Right forelimb (tissue), 1 donor: ENCODE results near the gene MAPK4.

Experiments used
- DNase-seq: peaks from one replicate; pipeline ENCODE4 v3.0.0-alpha.2; 2018

The MAPK4 gene

DNA sequence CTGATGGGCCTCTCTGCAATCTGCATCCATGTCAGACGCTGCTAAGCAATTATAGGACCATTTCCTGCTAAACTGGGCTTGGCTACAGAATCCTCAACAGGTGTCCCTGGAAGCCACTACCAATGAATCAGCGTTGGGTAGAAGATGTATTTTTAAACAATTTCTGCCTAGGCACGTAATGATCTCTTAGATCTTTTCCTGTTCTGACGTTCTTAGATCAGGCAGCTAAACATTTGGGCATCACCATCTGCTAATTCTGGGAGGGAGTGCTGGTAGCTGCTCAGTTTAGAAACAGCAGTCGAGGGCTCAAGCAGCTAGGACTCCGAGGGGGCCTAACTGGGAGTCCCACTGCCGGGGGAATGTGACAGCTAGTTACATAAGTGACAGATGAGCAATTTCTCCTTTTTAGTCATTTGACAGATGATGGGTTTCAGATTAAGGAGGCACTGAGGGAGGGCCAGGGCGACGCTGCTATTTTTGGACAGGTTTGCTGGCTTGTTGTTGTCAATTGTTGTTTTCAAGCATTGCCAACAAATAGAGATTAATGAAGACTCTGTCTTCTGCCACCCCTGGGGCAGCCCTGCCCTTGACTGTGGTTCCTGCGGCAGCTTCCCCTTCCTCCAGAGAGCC is 167.2 kb downstream of the MAPK4 start:
- DNase-seq = no peak

DNA sequence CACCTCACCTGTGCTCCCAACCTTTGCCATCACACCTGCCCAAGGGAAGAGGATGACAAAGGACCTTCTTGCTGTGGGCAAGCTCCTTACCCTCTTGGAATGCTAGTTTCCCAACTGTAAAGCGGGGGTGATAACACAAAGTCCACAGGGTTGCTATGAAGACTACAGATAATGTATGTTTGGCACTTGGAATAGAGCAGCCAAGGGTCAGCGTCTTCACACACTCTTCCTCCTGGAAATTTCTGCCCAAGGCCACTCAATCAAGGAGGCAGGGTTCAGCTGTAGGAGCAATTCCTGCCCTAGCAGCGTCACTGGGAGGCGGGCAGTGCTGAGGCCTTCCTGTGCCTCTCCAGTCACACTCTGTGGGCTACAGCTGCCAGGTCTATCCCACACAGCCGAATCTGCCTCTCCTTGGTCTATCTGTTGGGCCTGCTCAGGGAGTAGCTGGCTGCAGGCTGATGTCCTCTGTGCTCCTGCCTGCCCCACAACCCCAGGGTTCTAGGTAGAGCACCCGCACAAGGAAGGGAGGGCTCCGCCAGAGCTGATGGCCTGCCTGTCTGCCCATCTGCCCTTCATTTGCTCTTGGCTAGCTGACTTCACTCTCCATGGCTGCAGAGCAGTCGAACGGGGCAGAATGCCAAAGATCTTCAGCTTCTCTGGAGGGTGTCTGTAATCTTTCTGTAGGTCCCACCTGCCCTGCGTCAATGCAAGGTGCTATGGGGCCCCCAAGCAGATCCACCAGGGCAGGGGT is 168.0 kb downstream of the MAPK4 start:
- DNase-seq = no peak

DNA sequence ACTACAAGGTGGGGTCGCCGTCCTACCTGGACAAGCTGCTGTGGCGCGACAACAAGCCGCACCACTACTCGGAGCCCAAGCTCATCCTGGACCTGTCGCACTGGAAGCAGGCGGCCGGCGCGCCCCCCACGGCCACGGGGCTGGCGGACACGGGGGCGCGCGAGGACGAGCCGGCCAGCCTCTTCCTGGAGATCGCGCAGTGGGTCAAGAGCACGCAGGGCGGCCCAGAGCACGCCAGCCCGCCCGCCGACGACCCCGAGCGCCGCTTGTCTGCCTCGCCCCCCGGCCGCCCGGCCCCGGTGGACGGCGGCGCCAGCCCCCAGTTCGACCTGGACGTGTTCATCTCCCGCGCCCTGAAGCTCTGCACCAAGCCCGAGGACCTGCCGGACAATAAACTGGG is 169.5 kb downstream of the MAPK4 start:
- DNase-seq = no peak

DNA sequence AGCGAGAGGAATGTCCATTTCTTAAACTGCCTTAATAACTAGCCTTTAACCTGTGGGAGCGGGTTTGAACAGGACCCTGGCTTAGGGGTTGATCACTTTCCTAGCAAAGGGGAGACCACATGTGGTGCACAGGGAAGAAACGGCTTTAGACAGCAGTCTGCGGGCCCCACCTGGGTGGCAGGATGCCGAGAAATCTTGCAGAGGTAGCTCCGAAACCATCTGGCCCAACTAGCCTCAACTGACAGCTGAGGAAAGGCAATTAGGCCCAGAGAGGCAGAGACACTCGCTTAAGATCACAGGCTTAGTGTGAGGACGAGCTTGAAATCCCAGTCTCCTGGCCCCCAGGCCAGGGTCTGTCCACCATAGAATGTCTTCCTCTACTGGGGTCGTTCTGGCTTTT is 170.1 kb downstream of the MAPK4 start:
- no peak for DNase-seq

DNA sequence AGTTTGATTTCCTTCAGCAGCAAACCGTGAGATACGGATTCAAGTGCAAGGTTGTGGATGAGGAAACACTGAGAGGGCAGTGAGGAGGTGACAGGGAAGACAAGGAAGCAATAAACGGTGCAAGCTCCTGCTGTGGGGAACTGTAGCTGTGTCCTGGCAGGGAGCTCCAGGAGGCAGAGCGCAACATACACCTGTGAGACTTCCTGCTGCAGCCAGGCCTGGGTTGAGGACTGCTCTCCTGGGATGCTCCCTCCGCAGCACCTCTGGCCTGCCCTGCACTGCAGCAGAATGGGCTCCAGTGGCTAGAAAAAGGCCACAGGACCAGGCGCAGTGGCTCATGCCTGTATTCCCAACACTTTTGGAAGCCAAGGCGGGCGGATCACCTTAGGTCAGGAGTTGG is 174.5 kb downstream of the MAPK4 start:
- no peak for DNase-seq

DNA sequence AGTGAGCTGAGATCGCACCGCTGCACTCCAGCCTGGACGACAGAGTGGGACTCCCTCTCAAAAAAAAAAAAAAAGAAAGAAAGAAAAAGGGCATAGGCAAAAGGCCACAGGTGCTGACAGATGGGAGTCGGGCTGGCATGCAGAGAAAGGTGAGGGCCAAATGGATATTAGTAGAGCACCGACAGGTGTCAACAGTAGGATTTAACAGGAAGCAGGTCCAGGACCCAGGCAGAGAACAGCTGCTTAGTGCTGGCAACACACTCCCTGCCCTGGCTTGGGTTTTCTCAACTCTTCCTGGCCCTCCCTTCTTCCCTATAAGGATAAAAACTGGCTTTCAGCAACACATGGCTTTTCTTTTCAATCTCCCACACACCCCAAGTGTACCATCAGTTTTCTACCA is 175.0 kb downstream of the MAPK4 start:
- DNase-seq = no peak

DNA sequence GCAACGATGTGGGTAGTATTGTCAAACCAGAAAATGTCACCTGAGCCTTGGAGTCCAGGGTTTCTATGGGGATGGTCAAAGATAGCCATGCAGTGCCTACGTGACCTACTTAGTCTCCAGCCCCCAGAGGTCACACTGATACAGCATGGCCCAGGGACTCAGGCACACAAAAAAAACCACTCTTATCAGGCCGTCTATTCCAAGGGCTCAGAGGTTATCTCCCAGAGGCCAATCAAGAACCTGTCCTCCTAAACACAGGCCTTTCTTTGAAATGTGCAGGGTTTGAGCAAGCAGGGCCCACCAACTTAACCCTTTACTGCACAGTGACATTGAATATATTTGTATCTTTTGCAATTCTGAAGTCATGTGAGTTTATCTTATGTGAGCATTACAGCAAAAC is 177.2 kb downstream of the MAPK4 start:
- no peak for DNase-seq

DNA sequence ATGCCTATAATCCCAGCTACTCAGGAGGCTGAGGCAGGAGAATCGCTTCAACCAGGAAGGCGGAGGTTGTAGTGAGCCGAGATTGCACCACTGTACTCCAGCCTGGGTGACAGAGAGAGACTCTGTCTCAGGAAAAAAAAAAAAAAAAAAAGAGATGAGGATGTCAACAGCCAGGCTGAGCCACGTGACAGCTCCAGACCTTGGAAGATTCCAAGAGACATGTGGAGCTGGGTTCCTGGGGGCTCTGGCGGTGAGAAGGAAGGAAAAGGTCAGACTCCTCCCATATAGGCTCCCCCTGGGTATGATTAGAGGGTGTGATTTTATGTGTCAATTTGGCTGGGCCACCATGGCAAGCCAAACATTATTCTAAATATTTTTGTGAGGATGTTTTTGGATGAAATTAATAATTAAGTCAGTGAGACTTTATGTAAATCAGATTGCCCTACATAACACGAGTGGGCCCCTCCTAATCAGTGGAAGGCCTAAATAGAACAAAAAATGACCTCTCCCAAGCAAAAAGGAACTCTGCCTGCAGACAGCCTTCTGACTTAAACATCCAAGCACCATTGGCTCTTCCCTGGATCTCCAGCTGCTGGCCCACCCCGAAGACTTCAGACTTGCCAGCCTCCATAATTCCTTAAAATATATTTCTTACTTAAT is 178.3 kb downstream of the MAPK4 start:
- DNase-seq = no peak

DNA sequence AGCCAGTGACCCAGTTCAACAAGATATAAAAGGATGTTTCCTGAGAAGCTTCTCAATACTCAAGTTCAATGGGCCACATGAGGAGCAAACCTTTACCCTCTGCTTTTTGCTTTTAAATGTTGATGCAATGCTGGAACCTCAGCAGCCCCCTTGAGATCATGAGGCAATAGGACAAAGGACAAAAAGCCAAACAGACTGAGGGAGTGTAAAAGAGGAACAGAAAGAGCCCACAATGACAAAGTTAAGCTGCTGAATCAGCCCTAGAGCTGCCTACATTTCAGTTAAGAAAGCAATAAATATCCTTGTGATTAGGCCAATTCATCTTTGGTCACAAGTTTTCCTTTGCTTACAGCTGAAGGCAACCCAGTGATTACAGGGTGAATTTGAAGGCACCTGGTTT is 183.1 kb downstream of the MAPK4 start:
- DNase-seq = no peak

DNA sequence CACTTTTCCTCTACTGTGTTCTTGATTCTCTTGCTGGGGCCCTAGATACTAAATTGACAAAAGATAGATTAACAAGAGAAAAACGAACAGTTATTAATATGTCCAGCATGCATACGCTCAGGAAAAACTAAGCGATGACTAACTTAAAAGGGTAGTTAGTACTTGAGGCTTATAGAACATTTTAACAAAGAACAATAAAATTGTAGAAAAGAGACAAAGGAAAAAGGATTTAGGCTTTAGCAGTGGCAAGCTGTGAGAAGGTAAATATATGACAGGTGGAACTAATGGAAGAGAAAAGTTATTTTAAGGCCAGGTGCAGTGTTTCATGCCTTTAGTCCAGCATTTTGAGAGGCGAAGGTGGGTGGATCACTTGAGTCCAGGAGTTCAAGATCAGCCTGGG is 184.4 kb downstream of the MAPK4 start:
- DNase-seq = no peak

DNA sequence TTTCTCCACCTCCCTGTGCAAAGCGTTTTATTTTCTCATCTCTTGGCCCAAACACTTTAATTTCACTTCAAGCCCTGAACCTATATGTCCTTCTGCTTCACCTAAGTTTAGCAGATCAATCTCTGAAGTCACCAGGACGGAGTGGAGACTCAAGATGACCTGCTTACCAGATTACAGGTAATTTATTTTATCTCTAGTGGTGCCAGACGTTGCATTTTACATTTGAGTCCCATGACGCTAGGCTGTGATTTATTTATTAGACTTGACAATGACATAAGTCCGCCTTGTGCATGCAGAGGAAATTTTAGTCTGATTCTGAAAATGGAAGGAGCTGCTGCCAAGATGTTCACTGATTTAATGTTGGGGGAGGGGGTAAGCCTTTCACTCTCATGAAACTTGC is 186.1 kb downstream of the MAPK4 start:
- no peak for DNase-seq

DNA sequence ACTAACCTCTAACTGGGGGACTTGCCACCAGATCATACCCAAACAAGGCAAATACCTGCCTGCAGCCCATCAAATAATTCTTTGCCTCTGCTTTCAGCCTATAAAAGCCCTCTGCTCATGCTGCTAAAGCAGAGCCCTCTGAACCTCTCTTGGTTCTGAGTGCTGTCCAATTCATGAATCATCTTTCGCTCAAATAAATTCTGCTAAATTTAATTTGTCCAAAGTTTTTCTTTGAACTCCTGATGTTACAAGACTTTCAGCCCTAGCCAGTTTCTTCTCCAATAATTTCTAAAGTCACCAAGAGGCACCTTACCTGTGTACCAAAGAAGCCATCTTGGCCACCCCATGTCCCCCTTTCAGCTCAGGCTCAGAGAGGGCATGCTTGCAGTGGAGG is 188.0 kb downstream of the MAPK4 start:
- no peak for DNase-seq

DNA sequence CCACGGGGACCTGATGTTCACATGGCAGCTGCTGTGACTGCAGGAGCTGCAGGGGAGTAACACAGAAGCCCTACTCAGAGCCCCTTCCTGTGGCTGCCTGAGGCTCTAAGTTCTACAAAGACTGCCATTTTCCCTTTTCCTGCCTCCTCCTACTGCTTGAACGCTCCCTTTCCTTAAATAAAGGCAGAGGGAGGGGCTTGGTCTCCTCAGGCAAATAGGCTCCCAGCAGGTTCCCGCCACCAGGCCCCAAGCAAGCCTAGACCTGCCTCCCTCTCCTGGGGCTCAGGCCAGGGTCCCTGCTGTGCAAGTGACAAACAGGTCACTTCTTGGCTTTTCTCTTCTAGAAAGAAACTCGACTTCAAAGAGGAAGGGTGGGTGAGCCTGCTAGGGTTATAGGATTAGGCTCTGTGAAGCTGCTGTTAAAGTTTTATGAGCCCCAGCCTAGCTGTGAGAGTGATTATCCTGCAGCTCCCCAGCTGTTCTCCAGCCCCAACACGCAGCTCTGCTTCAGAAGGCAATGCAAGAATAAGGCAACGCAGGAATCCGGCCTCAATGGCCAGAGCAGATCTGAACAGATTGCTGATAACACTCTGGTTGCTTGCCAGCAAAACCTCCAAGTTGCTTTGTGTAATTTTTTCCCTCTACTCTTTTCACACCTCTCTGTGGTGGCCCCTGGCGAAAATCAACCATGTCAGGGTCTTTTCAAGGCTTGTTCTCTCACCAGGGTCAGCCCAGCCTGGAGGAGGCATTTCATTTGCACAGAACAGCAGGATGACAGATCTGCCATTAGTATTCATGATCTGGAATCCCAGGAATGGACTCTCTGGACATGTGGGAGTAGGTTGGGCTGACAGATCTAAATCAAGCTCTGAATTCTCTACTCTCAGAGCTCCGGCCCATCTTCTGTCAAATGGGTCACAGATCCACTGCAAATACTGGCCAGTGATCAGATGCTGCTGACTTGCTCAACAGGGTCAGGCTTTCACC is 188.6 kb downstream of the MAPK4 start:
- DNase-seq = no peak

DNA sequence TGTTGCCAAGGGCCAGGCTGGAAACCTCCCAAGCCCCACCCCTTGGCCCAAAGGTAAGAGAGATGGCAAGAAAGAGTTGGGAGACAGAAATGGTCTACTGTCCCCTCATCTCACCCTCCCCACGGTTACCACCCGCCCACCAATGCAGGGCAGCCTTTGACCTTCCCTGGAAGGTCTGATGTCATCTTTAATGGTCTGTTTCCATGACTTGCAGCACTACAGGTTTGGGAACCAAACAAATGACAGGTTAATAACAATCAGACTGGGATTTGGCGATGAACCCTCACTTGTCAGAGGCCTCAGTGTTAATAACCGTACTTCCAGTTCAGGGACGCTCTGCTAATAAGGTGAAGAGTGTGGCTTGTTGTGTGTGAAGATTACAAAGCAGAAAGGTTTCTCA is 189.5 kb downstream of the MAPK4 start:
- DNase-seq = no peak

DNA sequence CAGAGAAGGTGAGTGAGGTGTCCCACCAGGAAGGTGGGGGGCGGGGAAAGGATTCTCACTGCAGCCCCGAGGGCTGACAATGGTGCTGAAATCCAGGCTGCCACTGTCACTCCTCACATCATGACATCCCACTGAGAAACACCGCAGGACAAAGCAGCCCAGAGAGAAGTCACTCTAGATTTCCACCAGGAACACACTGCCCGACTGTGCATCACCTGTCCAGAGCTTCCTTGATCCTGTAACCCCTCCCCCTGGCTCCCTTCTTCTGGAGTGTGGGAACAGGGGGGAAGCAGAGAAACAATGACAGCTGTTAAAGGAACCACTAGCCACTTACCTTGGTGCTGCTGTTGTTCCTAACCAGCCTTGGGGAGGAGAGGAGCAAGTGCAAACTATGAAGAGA is 190.1 kb downstream of the MAPK4 start:
- DNase-seq = no peak

DNA sequence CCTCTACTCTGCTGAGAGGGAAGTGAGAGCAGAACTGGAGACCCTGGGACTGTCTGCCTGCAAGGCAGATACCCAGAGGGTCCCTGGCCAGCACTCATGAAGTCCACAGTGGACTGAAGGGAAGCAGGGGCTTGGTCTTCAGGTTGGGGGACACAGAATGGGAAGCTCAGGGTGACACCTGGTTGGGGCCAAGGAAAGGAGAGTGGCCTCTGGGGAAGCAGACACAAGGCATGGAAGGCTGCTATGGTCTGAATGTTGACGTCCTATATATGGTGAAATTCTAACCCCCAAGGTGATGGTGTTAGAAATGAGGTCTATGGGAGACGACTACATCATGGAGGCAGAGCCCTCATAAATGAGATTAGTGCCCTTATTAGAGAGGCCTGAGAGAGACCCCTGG is 190.7 kb downstream of the MAPK4 start:
- DNase-seq = no peak

DNA sequence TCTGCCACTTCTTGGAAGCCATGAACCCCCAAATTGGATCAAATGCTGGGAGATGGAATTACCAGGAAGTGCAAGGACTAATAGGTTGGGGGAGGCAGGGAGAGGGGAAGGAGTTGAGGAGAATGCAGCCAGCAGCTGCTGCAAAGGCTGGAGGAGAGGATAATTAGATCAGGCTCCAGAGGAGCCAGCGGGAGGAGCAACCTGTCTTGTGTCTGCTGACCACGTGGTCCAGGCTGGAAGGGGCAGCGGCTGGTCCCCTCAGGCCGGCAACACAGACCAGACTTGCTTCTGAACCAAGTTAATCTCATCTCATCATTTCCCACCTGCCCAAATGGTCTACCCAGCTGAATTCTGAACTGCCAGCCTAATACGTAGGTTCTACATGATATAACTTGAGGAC is 191.6 kb downstream of the MAPK4 start:
- no peak for DNase-seq

DNA sequence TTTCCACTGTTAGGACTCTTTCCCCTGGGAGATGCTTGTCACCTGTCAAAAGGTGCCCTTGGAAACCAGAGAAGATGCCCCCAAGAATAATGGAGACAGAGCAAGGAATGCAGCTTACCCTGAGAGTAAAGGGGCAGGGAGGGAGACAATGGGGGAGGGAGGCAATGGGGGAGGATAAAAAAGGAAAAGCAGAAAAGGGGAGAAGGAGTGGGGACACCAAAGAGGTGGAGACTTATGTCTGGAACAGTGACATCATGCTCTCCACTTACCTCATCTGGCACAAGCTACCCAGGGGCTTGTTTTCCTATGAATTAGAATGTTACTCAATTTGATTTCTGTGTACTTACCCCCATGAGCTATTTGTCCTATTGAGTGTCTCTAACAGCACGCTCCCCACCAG is 192.1 kb downstream of the MAPK4 start:
- DNase-seq = no peak

DNA sequence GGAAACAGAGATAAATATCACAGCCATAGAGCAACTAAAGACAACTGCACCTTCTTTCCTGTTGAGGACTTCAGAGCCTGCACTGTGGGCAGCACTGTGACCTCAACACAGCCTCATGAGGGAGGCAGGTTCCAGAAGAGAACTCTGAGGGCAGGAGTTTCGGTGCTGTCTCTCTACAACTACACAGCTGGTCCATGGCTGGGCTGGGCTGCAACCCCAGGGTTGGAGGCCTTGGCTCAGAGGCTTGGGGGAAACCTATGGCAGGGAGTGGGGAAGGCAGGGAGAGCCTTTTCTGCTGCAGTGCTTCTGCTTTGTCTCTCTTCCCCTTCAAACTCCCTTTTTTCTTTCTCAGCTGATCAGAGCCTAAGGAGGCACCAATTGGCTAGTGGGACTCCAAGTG is 193.4 kb downstream of the MAPK4 start:
- no peak for DNase-seq

DNA sequence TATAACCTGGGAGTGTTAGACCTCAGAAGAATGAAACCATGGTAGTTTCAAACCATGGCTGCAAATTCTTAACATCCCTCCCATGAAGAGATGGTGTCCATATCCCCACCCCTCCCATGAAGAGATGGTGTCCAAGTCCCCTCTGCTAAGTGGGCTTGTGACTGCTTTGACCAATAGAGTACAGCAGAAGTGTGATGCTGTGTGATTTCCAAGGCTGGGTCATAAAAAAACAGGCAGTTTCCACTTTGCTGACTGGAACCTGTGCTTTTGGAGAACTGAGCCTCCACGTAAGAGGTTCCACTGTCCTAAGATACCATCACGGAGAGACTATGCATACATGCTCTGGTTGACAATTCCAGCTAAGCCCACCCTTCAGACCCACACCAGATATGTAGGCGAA is 194.4 kb downstream of the MAPK4 start:
- no peak for DNase-seq

DNA sequence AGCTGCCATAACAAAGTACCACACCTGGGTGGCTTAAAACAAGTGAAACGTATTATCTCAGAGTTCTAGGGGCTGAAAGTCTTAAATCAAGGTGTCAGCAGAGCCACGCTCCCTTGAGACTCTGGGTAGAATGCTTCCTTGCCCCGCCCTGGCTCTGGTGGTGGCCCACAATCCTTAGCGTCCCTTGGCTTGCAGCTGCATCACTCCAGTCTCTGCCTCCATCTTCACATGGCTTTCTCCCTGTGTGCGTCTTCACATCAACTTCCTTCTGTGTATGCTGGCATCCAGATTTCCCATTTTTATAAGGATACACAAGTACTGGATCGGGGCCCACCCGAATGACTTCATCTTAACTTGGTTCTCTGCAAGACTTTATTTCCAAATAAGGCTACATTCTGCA is 197.5 kb downstream of the MAPK4 start:
- DNase-seq = no peak

DNA sequence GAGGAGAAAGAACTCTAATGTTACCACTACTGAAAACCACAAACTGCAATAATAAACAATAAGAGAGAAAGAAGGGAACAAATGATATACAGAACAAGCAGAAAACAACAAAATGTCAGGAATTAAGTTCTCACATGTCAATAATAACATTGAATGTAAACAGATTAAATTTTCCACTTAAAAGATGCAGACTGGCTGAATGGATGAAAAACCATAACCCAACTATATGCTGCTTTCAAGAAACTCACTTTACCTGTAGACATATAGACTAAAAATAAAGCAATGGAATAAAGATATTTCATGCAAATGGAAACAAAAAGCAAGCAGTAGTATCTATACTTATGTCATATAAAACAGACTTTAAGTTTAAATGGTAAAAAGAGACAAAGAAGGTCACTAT is 209.6 kb downstream of the MAPK4 start:
- DNase-seq = no peak

DNA sequence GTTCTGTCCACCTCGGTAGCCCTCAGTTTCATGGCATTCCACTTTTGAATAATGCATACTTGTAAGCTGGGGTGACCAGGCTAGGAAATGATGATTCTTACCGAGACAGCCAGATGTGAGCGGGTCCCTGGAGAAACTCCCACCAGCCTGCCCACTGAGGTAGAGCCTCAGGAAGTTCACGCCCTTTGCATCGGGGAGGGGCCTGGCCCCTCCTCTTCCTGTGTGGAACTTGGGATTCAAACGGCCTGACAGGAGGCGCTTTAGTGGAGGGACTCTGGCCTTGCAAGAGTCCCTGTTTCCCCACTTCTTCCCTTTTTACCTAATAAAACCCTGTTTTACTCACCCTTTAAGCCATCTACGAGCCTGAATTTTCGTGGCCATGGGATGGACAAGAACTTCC is 215.3 kb downstream of the MAPK4 start:
- DNase-seq = no peak
